Hepatic stellate cell (primary cell): ENCODE data around the gene SEC61B.

Experiments
- DNase-seq: peaks from one replicate; pipeline ENCODE4 v3.0.0; 2011; ENCODE audit warnings: low spot score

The SEC61B gene

GRCh38 chr9:99238331-99238730 is 16.2 kb downstream of the SEC61B start:
- DNase-seq = no peak

- DNase-seq = peak; percentile 33
These were observed 17.4 kb downstream of the SEC61B start for GRCh38 chr9:99239341-99240060.

- DNase-seq = no peak
These were observed 19.0 kb downstream of the SEC61B start for GRCh38 chr9:99241106-99241505.

GRCh38 chr9:99244344-99245260 is 22.5 kb downstream of the SEC61B start:
- DNase-seq = no peak

GRCh38 chr9:99249619-99250018 is 27.5 kb downstream of the SEC61B start:
- DNase-seq = no peak

- DNase-seq = no peak
These were observed 29.1 kb downstream of the SEC61B start for GRCh38 chr9:99251157-99251556.

- DNase-seq = no peak
These were observed 31.1 kb downstream of the SEC61B start for GRCh38 chr9:99253134-99253533.

GRCh38 chr9:99253772-99254431 is 31.8 kb downstream of the SEC61B start:
- DNase-seq = no peak

- DNase-seq = no peak
These were observed 33.6 kb downstream of the SEC61B start for GRCh38 chr9:99255651-99256050.

GRCh38 chr9:99257723-99258389 is 35.8 kb downstream of the SEC61B start:
- no peak for DNase-seq

- DNase-seq = peak; percentile 29
These were observed 37.3 kb downstream of the SEC61B start for GRCh38 chr9:99259231-99259918.

GRCh38 chr9:99261923-99262322 is 39.8 kb downstream of the SEC61B start:
- DNase-seq = no peak

- no peak for DNase-seq
These were observed 40.9 kb downstream of the SEC61B start for GRCh38 chr9:99262949-99263418.

- DNase-seq = no peak
These were observed 42.1 kb downstream of the SEC61B start for GRCh38 chr9:99264070-99264680.

GRCh38 chr9:99265691-99266090 is 43.6 kb downstream of the SEC61B start:
- no peak for DNase-seq

- DNase-seq = peak; percentile 38
These were observed 44.4 kb downstream of the SEC61B start for GRCh38 chr9:99266255-99267023.

GRCh38 chr9:99269416-99269815 is 47.3 kb downstream of the SEC61B start:
- DNase-seq = peak; percentile 16

GRCh38 chr9:99270491-99270890 is 48.4 kb downstream of the SEC61B start:
- no peak for DNase-seq

- DNase-seq = no peak
These were observed 50.8 kb downstream of the SEC61B start for GRCh38 chr9:99272836-99273235.

GRCh38 chr9:99274016-99274415 is 51.9 kb downstream of the SEC61B start:
- DNase-seq = no peak
